GM13976 (cell line): ENCODE measurements around the gene FBXO48.
"Not testable (repeated sequence)": the region's sequence is repeated elsewhere in the genome, so short reads cannot be mapped to it uniquely, and the experiment has no call there.

Source experiments
- DNase-seq: peaks from one replicate; pipeline ENCODE4 v3.0.0; 2012; ENCODE audit warnings: low spot score
- in situ Hi-C: fragments of 300-500 bp; cut with MboI; formaldehyde crosslinking; loops from one replicate; pipeline ENCODE4 v1.12.0; 2022; ENCODE audit warnings: low sequenced_read_pairs, mixed read lengths, inconsistent platforms; ENCODE audit not compliant: unreplicated experiment
- TF ChIP-seq, protein P1 (sequence below): IDR thresholded peaks from 2 replicates; pipeline ENCODE4 v1.5.1; 2012; ENCODE audit warnings: borderline replicate concordance, mild to moderate bottlenecking; ENCODE audit not compliant: insufficient read depth; ENCODE audit errors: extremely low read depth, missing control alignments, control extremely low read depth

Gene FBXO48

DNA sequence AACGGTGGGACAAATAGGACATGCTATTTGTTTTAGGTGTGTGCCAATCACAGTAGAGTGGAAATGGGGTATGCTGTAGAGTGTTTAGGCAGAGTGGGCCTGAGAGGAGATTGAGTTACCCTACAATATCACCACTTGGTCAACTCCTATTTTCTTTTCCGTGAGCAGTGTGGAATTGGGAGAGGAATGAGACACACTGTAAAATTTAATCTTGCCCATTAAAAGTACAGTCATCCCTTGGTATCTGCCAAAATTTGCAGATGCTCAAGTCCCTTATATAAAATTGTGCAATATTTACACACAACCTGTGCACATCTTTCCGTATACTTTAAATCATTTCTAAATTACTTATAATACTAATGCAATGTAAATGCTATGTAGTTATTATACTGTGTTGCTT lies 12.4 kb downstream of the FBXO48 start:
- in situ Hi-C loops, result no loop called here
- TF ChIP-seq, protein P1, sequence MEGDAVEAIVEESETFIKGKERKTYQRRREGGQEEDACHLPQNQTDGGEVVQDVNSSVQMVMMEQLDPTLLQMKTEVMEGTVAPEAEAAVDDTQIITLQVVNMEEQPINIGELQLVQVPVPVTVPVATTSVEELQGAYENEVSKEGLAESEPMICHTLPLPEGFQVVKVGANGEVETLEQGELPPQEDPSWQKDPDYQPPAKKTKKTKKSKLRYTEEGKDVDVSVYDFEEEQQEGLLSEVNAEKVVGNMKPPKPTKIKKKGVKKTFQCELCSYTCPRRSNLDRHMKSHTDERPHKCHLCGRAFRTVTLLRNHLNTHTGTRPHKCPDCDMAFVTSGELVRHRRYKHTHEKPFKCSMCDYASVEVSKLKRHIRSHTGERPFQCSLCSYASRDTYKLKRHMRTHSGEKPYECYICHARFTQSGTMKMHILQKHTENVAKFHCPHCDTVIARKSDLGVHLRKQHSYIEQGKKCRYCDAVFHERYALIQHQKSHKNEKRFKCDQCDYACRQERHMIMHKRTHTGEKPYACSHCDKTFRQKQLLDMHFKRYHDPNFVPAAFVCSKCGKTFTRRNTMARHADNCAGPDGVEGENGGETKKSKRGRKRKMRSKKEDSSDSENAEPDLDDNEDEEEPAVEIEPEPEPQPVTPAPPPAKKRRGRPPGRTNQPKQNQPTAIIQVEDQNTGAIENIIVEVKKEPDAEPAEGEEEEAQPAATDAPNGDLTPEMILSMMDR, result no peak
- DNase-seq, result no peak

DNA sequence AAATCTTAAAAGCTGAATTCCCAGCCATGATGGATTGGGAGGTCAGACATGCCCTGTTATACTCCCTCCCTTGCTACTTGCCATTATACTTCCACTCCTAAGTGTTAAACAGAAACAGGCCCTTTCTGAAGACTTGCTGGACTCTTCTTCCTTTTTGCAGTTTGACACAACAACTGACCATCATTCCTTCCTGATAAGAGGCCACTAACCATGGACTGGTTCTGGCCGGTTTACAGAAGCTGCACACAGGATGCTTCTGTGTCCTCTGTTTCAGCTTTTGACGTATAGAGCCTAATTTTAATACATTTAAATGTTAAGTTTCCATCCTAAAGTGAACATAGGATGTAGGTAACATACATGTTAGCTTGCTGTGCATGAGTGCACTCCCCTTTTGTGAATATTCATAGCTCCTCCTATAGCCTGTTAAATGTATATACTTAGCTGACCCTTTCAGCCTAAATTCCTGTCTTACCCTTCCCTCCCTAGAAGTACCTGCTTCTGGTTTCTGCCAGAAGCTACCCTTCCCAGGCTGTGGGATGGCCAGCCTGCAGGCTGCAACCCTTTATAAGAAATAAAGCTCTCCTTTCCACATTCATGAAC lies 13.2 kb downstream of the FBXO48 start:
- no peak for DNase-seq
- TF ChIP-seq, protein P1, result no peak
- in situ Hi-C loops, result no loop called here

DNA sequence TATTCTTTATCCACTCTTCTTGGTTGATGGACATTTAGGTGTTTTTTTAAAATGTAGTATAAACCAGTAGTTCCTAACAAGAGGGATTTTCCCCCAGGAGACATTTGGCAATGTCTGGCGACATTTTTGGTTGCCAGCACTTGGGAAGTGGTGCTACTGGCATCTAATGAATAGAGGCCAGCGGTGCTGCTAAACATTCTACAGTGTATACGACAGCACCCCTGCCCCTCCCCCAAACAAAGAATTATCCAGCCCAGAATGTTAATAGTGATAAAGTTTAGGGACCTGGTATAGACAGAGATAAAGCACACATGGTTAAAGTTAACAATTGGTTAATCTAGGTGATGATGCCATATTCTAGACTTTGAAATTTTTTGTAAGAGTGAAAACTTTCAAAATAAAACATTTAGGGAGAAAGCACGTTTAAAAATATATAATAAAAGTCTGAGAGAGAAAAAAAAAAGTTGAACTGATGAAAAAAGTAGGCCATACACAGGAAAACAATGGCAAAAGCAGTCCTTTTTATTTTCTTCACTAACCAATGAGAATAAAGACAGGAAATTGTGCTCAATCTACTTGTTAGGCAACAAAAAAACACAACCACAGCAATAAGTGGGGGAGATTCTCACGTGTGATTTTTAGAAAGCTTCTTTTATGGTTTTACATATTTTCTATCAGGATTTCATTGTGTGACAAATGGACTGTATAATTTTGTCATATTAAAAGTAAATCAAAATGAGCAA lies 14.8 kb downstream of the FBXO48 start:
- TF ChIP-seq, protein P1, result no peak
- in situ Hi-C loops, result no loop called here
- no peak for DNase-seq

DNA sequence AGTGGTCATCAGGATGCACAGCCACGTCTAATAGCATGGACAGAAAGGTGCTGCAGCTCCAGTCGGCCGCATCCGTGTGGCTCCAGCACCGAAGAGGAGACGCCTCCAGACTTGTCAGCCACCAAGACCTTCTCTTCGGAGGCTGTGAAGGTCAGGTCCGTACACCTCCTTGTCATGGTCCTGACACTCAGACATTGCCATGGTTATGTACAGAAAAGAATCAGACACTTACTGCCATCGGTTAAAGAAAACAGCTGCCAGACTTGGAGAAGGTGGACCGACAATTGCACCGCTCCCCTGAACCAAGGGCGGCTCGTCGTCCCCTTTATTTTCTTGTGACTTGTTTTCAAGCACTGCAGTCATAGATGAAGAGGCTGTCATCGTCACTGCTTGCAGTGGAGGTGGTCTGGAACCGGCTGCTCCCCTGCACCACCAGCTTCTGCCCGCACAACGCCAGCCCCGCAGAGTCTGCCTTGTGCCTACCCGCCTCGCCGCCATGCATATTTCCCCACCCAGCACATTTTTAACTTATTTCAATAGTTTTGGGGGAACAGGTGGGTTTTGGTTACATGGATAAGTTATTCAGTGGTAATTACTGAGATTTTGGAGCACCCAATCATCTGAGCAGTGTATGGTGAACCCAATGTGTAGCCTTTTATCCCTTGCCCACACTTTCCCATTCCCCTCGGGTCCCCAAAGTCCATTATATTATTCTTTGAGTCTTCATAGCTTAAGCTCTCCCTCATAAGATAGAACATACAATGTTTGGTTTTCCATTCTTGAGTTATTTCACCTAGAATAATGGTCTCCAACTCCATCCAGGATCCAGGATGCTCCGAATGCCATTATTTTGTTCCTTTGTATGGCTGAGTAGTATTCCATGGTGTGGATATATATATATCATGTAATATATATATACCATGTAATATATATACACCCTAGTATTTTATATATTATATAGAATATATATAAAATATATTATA lies 18.1 kb downstream of the FBXO48 start:
- DNase-seq, result no peak
- in situ Hi-C loops, result loop anchor here (10.0 kb wide), 1 partner anchor 324 kb away; no protein-coding TSS in a partner anchor
- TF ChIP-seq, protein P1, result no peak

DNA sequence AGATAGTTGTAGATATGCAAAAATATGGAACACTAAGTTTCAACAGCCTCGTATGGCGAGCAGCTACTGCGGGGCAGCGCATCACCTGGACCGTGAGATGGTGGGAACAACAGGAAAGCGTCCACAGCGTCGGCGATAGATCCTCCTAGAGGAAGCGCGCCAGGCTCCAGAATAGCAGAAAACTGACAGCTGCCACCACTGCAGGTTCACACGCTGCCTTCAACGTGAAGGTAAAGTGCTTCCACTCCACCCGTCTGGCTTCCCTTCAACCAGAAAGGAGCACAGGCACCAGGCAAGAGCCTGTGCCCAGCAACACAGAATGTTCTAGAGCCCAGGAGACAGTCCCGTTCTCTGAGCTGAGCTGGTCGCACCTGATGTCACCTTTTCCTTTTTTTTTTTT lies 20.0 kb downstream of the FBXO48 start:
- TF ChIP-seq, protein P1, result no peak
- in situ Hi-C loops, result loop anchor here (10.0 kb wide), 1 partner anchor 322 kb away; no protein-coding TSS in a partner anchor
- no peak for DNase-seq

DNA sequence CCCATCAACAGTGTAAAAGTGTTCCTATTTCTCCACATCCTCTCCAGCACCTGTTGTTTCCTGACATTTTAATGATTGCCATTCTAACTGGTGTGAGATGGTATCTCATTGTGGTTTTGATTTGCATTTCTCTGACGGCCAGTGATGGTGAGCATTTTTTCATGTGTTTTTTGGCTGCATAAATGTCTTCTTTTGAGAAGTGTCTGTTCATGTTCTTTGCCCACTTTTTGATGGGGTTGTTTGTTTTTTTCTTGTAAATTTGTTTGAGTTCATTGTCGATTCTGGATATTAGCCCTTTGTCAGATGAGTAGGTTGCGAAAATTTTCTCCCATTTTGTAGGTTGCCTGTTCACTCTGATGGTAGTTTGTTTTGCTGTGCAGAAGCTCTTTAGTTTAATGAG lies 20.7 kb downstream of the FBXO48 start:
- not testable (repeated sequence) for DNase-seq
- in situ Hi-C loops, result loop anchor here (10.0 kb wide), 1 partner anchor 322 kb away; no protein-coding TSS in a partner anchor

DNA sequence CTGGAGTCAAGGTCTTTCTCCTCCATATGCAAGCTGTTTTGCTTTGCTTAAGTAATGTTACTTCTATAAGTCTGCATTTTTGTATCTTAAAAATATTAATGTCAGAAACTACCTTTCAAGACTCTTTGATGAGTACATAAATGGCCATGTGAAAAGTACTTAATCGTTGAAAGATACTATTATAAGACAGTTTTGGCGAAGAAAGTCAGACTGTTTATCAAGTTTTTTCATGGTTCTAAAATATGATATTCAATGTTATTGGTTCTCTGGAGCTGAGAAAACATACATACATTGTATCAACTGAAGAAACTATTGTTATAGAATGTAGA lies 25.1 kb downstream of the FBXO48 start:
- in situ Hi-C loops, result loop anchor here (10.0 kb wide), 1 partner anchor 317 kb away; no protein-coding TSS in a partner anchor
- DNase-seq, result no peak
- TF ChIP-seq, protein P1, result no peak
